ENCODE results near the gene PTH.

DNA sequence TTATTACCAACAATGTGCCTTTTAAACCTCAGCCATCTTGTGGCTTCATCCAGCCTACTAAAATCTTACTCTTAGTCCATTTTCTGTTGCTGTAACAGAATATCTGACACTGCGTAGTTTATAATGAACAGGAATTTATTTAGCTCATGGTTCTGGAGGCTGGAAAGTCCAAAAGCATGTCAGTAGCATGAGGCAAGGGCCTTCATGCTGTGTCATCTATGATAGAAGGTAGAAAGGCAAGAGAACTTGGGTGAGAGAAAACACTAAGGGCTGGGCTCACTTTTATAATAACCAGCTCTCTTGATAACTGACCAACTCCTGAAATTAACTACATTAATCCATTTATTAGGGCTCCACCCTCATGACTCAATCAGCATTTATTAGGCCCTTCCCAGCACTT lies 46.3 kb downstream of the PTH start:
- TF ChIP-seq, protein P1, sequence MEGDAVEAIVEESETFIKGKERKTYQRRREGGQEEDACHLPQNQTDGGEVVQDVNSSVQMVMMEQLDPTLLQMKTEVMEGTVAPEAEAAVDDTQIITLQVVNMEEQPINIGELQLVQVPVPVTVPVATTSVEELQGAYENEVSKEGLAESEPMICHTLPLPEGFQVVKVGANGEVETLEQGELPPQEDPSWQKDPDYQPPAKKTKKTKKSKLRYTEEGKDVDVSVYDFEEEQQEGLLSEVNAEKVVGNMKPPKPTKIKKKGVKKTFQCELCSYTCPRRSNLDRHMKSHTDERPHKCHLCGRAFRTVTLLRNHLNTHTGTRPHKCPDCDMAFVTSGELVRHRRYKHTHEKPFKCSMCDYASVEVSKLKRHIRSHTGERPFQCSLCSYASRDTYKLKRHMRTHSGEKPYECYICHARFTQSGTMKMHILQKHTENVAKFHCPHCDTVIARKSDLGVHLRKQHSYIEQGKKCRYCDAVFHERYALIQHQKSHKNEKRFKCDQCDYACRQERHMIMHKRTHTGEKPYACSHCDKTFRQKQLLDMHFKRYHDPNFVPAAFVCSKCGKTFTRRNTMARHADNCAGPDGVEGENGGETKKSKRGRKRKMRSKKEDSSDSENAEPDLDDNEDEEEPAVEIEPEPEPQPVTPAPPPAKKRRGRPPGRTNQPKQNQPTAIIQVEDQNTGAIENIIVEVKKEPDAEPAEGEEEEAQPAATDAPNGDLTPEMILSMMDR (IDR thresholded peaks at IDR 0.05; ENCODE audit: insufficient read depth, low read length): no peak
- no peak for TF ChIP-seq POLR2AphosphoS5 (IDR thresholded peaks at IDR 0.05; ENCODE audit: low read depth)

Data from HL-60 (cell line).